NT2/D1 (cell line): ENCODE data around the gene KIF6.

Source experiments
- DNase-seq: peaks from one replicate; pipeline ENCODE4 v3.0.0-alpha.2; 2011; ENCODE audit warnings: low read depth, low spot score
- H3K27me3 ChIP-seq: 2 replicates; pipeline ENCODE4 v1.6.0; 2011; ENCODE audit warnings: mild to moderate bottlenecking; ENCODE audit not compliant: insufficient read length, insufficient read depth
- H3K36me3 ChIP-seq: 2 replicates; pipeline ENCODE4 v1.6.1; 2011; ENCODE audit warnings: mild to moderate bottlenecking, low read length, mixed read lengths; ENCODE audit not compliant: insufficient read depth, insufficient read length
- H3K4me1 ChIP-seq: 2 replicates; pipeline ENCODE4 v1.5.1; 2011; ENCODE audit not compliant: insufficient read depth, insufficient read length
- H3K4me3 ChIP-seq: 2 replicates; pipeline ENCODE4 v1.5.1; 2011; ENCODE audit warnings: low read depth; ENCODE audit not compliant: insufficient read length
- H3K9ac ChIP-seq: 2 replicates; pipeline ENCODE4 v1.6.0; 2011; ENCODE audit warnings: low read depth; ENCODE audit not compliant: insufficient read length
- H3K9me3 ChIP-seq: 2 replicates; pipeline ENCODE4 v1.5.1; 2011; ENCODE audit warnings: mild to moderate bottlenecking, low read length; ENCODE audit not compliant: insufficient read depth
- SUZ12 ChIP-seq: IDR thresholded peaks from 2 replicates; pipeline ENCODE4 v1.6.1; 2011; ENCODE audit not compliant: insufficient read length, insufficient read depth; ENCODE audit errors: extremely low read depth
- YY1 ChIP-seq: IDR thresholded peaks from 2 replicates; pipeline ENCODE4 v1.6.1; 2011; ENCODE audit not compliant: insufficient read length, insufficient read depth
- ZNF274 ChIP-seq: IDR thresholded peaks from 2 replicates; pipeline ENCODE4 v1.6.1; 2011; ENCODE audit warnings: mild to moderate bottlenecking, low read depth, low read length

The KIF6 gene

GRCh38 chr6:39760226-39760952, 35.2 kb upstream of the KIF6 start:
- Histone ChIP-seq H3K36me3 (no peaks in the 10 kb centered on the region), H3K27me3 (no peaks in the 10 kb centered on the region), H3K4me3 (no peak overlapping the region), H3K9me3 (no peaks in the 10 kb centered on the region), H3K9ac (no peak overlapping the region), H3K4me1 (no peaks in the 10 kb centered on the region)
- no peak for DNase-seq
- TF ChIP-seq SUZ12 (no peak), ZNF274 (no peak), YY1 (no peak)

GRCh38 chr6:39758905-39759605, 33.8 kb upstream of the KIF6 start:
- Histone ChIP-seq H3K27me3 (no peaks in the 10 kb centered on the region), H3K4me3 (no peak overlapping the region), H3K4me1 (no peaks in the 10 kb centered on the region), H3K9ac (no peak overlapping the region), H3K9me3 (no peaks in the 10 kb centered on the region), H3K36me3 (no peaks in the 10 kb centered on the region)
- no peak for DNase-seq
- TF ChIP-seq YY1 = no peak
- TF ChIP-seq ZNF274 = no peak
- TF ChIP-seq SUZ12 = no peak

- H3K36me3 ChIP-seq = no peaks in the 10 kb centered on the region
- no peak overlapping the region for H3K4me3 ChIP-seq
- H3K27me3 ChIP-seq = no peaks in the 10 kb centered on the region
- no peaks in the 10 kb centered on the region for H3K4me1 ChIP-seq
- TF ChIP-seq SUZ12 (no peak), ZNF274 (no peak), YY1 (no peak)
- no peaks in the 10 kb centered on the region for H3K9me3 ChIP-seq
- H3K9ac ChIP-seq = no peak overlapping the region
- DNase-seq = no peak
Measured at GRCh38 chr6:39756582-39756981, 31.4 kb upstream of the KIF6 start.

GRCh38 chr6:39755231-39755630, 30.0 kb upstream of the KIF6 start:
- H3K36me3 ChIP-seq = no peaks in the 10 kb centered on the region
- TF ChIP-seq YY1 = no peak
- no peak for TF ChIP-seq ZNF274
- TF ChIP-seq SUZ12 = no peak

GRCh38 chr6:39754514-39755115, 29.4 kb upstream of the KIF6 start:
- Histone ChIP-seq H3K9me3 (no peaks in the 10 kb centered on the region), H3K4me1 (no peaks in the 10 kb centered on the region), H3K4me3 (no peak overlapping the region), H3K9ac (no peak overlapping the region), H3K36me3 (no peaks in the 10 kb centered on the region), H3K27me3 (no peaks in the 10 kb centered on the region)
- TF ChIP-seq ZNF274 = no peak
- no peak for TF ChIP-seq YY1
- no peak for TF ChIP-seq SUZ12
- no peak for DNase-seq

More at GRCh38 chr6:39755231-39755630, 30.0 kb upstream of the KIF6 start:
- no peak for DNase-seq
- no peaks in the 10 kb centered on the region for H3K4me1 ChIP-seq
- H3K9me3 ChIP-seq = no peaks in the 10 kb centered on the region
- H3K4me3 ChIP-seq = no peak overlapping the region
- no peak overlapping the region for H3K9ac ChIP-seq
- no peaks in the 10 kb centered on the region for H3K27me3 ChIP-seq

GRCh38 chr6:39753725-39754045, 28.5 kb upstream of the KIF6 start:
- Histone ChIP-seq H3K27me3 (no peaks in the 10 kb centered on the region), H3K9me3 (no peaks in the 10 kb centered on the region), H3K36me3 (no peaks in the 10 kb centered on the region), H3K4me3 (no peak overlapping the region), H3K9ac (no peak overlapping the region), H3K4me1 (no peaks in the 10 kb centered on the region)
- no peak for DNase-seq
- TF ChIP-seq ZNF274 (no peak), SUZ12 (no peak), YY1 (no peak)

GRCh38 chr6:39752835-39753724, 27.9 kb upstream of the KIF6 start:
- no peaks in the 10 kb centered on the region for H3K27me3 ChIP-seq
- no peak overlapping the region for H3K4me3 ChIP-seq
- TF ChIP-seq SUZ12 (no peak), ZNF274 (no peak), YY1 (no peak)
- no peaks in the 10 kb centered on the region for H3K9me3 ChIP-seq
- no peaks in the 10 kb centered on the region for H3K4me1 ChIP-seq
- no peak for DNase-seq
- H3K36me3 ChIP-seq = no peaks in the 10 kb centered on the region
- H3K9ac ChIP-seq = no peak overlapping the region
